Mammary microvascular endothelial cell (primary cell): Measurements from ENCODE around the gene MADCAM1. TPM values are rescaled to one million over a fixed set of nuclear protein-coding genes. Genes with fewer than 3 reads are reported as not detected.

ENCODE experiments used
- total RNA-seq: library from RNA; depleted of rRNA; stranded (reverse); fragments of >200 nt; gene quantifications from 2 replicates; pipeline ENCODE4 v1.2.3, GENCODE V29; 2015

The MADCAM1 gene
- total RNA-seq, result 0.05 TPM in 1 of 2 replicates, not detected in the other

DNA sequence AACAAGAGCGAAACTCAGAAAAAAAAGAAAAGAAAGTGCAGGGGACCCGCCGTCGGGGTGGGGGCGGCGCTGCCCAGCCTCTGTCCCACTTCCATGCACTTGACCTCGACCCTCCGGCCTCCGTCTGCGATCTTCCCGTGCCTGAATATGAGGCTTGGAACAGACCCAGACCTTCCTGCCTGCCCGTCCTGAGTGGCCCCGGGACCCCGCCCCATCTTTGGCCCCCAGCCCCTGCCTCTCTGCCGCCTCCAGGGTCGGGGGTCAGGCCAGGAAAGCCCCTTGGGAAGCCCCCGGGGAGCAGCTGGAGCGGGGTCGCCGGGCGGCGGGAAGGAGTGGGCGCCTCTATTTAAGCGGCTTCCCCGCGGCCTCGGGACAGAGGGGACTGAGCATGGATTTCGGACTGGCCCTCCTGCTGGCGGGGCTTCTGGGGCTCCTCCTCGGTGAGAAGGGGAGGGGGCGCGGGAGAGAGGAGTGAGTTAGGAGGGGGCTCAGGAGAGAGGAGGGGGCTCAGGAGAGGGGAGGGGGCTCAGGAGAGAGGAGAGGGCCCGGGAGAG lies at the start of gene MADCAM1:
MADCAM1 (plus strand) TSS at position 375 of the 554 bp plus-strand sequence; CDS start at position 389, 14 bp downstream.

DNA sequence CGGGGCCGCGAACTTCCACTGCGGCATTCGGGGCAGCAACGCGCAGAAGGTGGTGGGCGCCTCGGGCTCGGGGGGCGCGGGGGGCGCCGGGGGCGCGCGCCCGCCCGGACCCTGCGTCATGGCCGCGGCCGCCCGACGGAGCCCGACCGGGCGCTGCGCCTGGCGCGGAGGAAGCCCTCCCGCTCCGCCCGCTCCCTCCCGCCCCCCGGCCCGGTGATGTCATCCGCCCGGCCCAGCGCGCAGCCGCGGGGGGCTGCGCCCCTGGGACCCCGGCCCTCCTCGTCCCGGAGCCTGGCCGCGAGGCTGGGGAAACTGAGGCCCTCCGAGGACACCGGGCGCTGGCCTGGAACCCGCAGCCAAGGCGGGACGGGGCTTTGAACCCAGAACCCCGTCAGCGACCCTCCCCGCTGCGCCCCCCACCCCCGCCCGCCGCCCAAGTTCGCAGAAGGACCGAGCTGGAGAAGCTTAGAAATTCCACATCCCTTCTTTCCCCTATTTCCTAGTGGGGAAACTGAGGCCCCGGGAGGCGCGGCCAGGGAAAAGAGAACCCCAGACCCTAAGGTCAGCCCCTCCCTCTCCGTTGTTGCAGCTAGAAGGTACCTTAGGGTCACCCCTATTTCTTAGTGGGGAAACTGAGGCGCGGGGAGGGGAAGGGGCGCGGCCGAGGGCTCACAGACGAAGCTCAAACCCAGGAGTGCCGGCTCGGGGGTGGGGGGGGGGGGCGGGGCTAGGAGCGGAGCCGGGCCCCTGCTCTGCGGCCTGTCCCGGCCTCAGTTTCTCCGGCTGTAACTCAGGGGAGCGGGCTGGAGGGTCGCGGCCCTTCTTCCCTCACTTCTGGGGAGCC lies 35.2 kb upstream of the MADCAM1 start, which contains the start of gene SHC2:
SHC2 (minus strand) TSS at position 157 of the 844 bp plus-strand sequence; CDS start at position 120, 37 bp downstream.

DNA sequence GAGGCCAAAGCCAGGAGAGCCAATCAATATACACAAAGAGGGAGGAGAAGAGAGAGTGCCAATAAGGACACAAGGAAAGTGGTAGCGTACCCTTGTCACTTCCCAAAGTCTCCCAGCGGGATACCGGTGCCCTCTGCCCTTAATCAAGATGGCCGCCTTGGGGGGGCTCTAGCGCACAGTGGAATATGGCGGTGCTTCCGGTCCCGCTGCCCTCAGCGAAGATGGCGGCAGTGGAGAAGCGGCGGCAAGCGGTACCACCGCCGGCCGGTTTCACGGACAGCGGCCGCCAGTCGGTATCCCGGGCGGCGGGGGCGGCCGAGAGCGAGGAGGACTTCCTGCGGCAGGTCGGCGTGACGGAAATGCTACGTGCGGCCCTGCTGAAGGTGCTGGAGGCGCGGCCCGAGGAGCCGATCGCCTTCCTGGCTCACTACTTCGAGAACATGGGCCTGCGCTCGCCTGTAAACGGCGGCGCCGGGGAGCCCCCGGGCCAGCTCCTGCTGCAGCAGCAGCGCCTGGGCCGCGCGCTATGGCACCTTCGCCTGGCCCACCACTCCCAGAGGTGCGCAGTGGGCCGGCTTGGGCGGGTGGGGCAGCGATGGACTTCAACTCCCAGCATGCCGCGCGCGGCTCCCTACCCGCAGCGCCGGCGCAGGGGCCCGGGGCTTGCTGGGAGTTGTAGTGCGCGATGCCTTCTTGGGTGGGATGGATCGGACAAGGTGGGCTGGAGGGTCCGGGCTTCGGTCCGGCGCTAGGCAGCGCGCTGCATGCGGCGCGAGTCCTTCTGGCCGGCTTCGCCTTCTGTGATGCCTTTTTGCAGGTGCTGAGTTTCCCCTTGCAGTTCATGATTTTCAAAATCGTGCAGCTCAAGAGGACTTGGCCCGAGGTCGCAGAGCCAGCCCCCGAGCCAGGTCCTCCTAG lies 11.3 kb downstream of the MADCAM1 start, which contains the start of gene TPGS1:
TPGS1 (plus strand) TSS at position 212 of the 918 bp plus-strand sequence; CDS start at position 222, 10 bp downstream.

DNA sequence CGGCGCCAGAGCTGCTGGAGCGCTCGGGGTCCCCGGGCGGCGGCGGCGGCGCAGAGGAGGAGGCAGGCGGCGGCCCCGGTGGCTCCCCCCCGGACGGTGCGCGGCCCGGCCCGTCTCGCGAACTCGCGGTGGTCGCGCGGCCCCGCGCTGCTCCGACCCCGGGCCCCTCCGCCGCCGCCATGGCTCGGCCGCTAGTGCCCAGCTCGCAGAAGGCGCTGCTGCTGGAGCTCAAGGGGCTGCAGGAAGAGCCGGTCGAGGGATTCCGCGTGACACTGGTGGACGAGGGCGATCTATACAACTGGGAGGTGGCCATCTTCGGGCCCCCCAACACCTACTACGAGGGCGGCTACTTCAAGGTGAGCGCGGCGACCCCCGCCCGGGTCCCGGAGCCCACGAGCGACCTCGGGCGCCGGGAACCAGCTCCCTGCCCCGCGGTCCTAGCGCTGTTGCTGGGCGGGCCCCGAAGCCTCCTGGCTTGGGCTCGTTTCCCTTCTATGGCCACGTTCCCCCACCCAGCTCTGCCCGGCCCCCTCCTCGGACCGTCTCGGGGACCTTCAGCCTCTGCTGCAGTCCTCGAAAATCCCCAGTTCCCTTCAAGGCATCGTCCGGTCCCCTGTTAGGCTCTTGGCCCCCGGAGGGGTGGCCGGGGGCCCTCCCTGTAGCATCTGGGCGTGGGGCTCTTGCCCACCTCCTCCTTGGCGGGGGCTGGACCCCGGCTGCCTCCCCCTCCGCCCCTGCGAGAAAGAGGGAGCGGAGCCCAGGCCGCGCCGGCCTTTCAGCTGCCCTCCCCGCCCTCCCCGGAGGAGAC lies 35.7 kb downstream of the MADCAM1 start, which contains the start of gene CDC34:
CDC34 (plus strand) TSS at position 8 of the 808 bp plus-strand sequence; CDS start at position 180, 172 bp downstream.

DNA sequence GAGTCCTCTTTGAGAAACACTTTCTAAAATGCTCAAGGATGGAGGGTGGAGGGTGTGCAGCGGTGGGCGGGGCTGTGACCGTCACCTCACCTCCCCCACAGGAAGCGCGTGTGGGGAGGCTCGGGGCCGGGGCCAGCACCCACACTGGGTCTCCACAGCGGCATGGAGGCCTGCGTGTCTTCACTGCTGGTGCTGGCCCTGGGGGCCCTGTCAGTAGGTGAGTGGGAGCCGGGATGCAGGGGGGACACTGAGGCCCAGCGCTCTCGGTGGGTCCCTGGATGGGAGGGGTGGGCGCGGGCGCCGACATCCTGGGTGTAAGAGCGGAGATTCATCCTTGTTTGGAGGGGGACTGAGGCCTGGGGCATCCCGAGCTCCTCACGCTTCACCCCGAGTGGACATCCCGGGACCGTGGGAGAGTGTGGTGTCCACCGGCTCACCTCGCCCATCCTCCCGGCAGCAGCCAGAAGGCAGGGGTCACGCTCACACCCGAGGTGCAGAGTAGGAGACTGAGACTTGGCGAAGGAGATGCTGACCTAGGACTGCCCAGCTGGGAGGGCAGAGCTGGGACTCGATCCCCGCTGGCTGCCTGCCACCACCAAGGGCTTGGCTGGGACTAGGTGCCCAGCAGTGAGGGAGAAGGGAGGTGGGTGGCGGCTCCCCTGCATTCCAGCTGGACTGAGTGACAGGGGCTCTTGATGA lies 47.8 kb downstream of the MADCAM1 start, which contains the start of gene GZMM:
GZMM (plus strand) TSS at position 144 of the 699 bp plus-strand sequence; CDS start at position 163, 19 bp downstream.

Other genes starting within 250 kb of the MADCAM1 start
- gene PLPP2, start 205.1 kb upstream of the MADCAM1 start, total RNA-seq, result 15.1 and 17.9 TPM in 2 replicates
- gene MIER2, start 151.7 kb upstream of the MADCAM1 start, total RNA-seq, result 25.7 and 26.4 TPM in 2 replicates
- gene C2CD4C, start 87.3 kb upstream of the MADCAM1 start, total RNA-seq, result under 0.01 and 0.10 TPM in 2 replicates
- 2.3 and 4.3 TPM in 2 replicates for gene SHC2, start 35.5 kb upstream of the MADCAM1 start, total RNA-seq
- gene TPGS1, start 11.0 kb downstream of the MADCAM1 start, total RNA-seq, result 40.9 and 48.2 TPM in 2 replicates
- gene CDC34, start 35.3 kb downstream of the MADCAM1 start, total RNA-seq, result 111 and 117 TPM in 2 replicates
- gene GZMM, start 47.6 kb downstream of the MADCAM1 start, total RNA-seq, result not detected in 2 replicates
- 537 and 604 TPM in 2 replicates for gene BSG, start 76.1 kb downstream of the MADCAM1 start, total RNA-seq
- 0.07 and 0.10 TPM in 2 replicates for gene HCN2, start 93.4 kb downstream of the MADCAM1 start, total RNA-seq
- 27.9 and 38.4 TPM in 2 replicates for gene POLRMT, start 137.1 kb downstream of the MADCAM1 start, total RNA-seq
- gene FGF22, start 143.4 kb downstream of the MADCAM1 start, total RNA-seq, result not detected in 2 replicates
- gene RNF126, start 166.7 kb downstream of the MADCAM1 start, total RNA-seq, result 90.7 and 99.4 TPM in 2 replicates
- 103 and 104 TPM in 2 replicates for gene FSTL3, start 179.9 kb downstream of the MADCAM1 start, total RNA-seq
- gene PRSS57, start 199.0 kb downstream of the MADCAM1 start, total RNA-seq, result not detected in 2 replicates
- gene PALM, start 212.4 kb downstream of the MADCAM1 start, total RNA-seq, result 5.9 and 6.9 TPM in 2 replicates